Stimulated activated CD8-positive, alpha-beta memory T cell treated with anti-CD3 and anti-CD28 coated beads, Interleukin-4, amount 100 ng/mL, for 1 hour (primary cell): Measurements from ENCODE around the gene PAFAH2.

Experiments
- DNase-seq, 2 donors: peaks; one replicate each; pipeline ENCODE4 v3.0.0-alpha.2; 2020; ENCODE audit warnings: low read depth in 2 of 2, low spot score in 1 of 2

PAFAH2 gene

GRCh38 chr1:26031611-26032220, 33.9 kb upstream of the PAFAH2 start:
- DNase-seq, result no peak

DNA sequence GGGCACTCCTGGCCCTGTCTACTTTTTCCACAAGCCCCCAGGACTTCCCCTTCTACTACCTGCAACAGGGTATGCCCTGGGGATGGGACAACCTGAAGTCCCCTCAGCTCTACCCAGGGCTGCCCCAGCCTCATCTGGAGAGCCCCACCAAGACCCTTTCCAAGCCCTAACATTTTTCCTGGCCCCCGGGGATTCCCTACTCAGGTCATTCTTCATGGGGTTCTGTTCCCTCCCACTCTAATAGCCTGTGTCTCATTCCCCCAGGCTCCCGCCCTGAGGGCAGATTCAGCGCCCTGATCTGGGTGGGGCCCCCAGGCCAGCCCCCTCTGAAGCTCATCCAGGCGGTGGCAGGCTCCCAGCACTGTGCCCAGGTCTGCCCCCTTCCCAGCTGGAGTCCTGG, 33.3 kb upstream of the PAFAH2 start:
- DNase-seq, result no peak

DNA sequence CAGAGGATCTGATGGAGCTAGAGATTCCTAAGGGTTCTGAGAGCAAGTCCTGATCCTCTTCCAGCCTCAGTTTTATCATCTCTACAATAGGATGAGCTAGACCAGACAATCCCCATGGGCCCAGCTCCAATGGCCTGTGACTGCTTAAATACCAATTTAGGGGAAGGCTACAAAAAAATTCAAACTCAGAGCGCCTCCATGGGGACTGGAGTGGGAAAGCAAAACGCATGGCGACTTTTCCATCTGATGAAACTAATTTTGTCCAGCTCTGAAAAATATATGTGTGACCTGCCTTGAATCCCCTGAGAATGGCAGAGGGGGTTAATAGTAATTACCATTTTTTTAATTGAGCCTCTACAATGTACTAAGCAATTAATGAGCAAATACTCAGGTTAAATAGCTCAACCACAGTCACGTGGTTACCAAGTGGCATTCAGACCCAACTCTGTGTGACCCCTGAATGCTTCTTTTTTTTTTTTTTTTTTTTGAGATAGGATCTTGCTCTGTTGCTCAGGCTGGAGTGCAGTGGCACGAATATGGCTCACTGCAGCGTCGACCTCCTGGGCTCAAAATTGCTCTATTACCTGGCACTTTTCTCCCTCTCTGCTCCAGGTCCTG, 32.1 kb upstream of the PAFAH2 start:
- no peak for DNase-seq

- DNase-seq, result no peak
Observed at GRCh38 chr1:26029054-26029863, 31.4 kb upstream of the PAFAH2 start.

GRCh38 chr1:26028490-26028980, 30.7 kb upstream of the PAFAH2 start:
- no peak for DNase-seq

DNA sequence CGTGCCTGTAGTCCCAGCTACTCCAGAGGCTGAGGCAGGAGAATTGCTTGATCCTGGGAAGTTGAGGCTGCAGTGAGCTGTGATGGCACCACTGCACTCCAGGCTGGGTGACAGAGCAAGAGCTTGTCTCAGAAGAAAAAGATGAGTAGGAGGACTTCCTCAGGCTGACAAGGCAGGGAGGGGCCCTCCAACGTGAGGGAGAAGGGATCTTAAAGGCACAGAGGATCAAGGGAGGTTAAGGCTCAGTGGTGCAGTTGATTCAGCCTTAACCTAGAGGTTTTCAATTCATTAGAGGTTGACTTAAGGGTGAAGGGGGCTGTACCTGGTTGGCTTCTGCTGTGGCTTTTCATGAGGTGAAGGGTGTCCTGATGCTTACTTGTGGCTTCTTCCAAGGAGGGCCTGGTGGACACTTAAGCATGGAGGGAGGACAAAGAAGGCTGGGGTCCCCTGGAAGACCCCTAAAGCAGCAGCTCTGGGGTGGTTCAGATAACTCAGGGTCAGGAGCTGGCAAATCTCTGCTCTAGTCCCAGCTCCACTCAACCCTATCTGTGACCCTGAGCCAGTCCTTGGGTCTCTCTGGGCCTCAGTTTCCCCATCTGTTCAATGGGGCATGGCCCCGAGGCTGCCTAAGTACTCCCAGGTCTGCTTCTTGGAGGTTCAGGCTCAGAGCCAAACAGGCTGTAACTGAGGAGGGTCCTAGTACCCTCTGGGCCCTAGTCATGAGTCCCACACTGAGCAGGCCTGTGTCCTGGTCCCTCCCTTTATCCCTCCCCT, 30.0 kb upstream of the PAFAH2 start:
- DNase-seq, result no peak

DNA sequence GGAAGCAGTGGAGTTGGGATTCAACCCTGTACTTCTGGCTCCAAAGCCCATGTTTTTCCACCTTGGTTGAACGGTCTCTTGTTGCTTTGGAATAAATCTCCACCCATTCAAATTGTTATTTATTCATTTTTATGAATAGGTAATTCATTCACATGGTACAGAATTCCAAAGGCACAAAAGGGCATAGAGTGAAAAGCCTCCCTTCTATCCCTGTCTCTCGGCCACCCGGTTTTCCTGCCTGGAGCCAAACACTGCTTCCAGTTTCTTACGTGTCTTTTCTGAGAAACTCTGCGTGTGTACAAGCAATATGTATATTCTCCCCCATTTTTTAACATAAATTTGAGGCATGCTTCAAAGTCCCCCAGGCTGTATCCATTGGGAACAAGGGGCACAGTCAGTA, 27.7 kb upstream of the PAFAH2 start:
- no peak for DNase-seq

DNA sequence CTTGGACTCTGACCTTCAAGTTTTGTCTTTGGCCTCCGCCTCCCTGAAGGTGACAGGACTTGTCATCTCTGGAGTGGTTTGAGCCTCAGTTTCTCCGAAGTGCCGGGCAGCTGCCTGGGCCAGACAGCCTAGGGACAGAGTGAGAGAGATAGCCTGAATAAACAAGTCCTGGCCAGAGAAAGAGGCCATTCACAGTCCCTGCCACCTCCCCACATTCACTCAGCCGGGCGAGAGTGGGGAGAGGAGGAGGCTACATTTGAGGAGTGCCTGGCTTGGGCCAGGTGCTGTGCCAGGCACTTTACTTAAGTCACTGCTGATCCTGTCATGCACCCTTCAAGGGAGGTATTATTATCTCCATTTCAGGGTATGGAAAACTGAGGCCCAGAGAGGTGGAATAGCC, 27.2 kb upstream of the PAFAH2 start:
- no peak for DNase-seq

DNA sequence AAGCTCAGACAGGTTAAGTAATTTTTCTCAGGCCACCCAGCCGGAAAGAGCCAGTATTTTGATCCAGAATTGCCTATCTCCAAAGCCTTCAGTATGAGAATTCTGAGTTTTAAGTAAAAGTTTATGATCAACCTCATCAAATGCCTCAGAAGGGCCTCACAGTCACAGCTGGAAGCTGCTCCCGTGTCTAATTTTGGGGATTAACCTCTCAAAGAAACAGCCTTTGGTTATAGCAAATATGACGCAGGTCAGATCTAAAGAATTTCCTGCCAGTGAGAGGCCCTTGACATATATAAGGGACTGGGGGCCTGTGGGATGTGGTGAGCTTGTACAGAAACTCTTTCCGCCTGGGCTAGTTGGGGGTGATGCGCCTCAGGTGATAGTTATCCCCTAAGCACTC, 26.0 kb upstream of the PAFAH2 start:
- DNase-seq, result no peak

GRCh38 chr1:26023009-26023408, 25.1 kb upstream of the PAFAH2 start:
- DNase-seq, result no peak

- DNase-seq, result no peak
Observed at GRCh38 chr1:26022404-26022779, 24.5 kb upstream of the PAFAH2 start.

DNA sequence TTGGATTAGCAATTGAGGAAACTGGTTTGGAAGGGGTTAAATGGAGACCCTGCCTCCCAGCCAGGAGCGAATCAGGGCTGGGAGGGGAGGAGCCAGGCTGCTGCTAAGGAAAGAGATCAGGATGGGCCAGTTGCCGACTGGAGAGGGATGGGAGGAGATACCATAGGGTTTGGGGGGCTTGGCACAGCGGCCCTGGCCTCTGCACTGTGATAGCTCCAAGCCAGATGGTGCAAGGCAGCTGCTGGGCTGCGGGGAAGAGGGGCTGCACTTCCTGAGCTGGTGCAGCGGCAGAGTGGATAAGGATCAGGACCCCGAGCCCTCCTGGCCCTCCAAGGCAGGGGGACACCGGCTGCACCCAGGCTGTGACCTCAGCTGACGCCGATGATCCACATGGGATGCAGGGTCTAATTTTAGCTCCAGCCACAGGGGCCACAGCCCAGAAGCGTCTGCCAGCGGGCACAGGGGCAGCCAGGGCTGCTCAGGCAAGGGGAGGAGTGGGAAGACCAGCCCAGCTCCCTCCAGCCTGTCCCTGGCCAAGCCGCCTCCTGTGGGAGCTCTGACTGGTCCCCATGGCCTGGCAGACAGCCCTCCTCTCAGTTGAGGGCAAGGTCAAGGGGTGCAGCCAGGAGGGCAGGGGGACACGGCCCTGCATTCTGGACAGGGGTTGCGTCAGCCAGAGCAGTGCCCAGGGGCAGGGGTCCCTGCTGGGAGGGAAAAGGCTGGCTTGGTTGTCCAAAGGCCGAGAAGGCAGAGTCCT, 24.0 kb upstream of the PAFAH2 start, which contains the start of gene EXTL1:
EXTL1 (plus strand) TSS at position 129 of the 757 bp plus-strand sequence. CDS start 872 bp downstream, outside the sequence.
- DNase-seq, result no peak

- no peak for DNase-seq
Observed at GRCh38 chr1:26020941-26021646, 23.2 kb upstream of the PAFAH2 start.

DNA sequence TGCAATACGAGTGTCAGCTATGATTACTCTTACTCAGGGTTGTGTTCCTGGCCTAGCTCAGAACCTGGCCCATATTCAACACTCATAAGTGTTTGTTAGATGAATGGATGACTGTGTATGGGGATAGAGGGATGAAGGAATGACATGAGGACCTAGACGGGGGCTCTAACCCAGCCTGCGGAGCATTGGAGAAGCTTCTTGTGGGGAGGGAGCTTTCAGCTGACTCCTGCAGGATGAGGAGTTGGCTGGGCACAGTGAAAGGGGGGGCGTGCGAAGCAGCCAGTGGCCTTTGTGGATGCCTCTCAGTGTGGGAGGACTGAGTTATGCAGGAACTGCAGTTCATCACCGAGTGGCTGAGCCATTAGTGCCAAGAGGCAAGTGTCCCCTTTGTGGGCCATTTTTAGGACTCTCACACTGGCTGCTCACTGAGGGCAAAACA, 22.5 kb upstream of the PAFAH2 start:
- no peak for DNase-seq

- no peak for DNase-seq
Observed at GRCh38 chr1:26019641-26020315, 21.9 kb upstream of the PAFAH2 start.

- no peak for DNase-seq
Observed at GRCh38 chr1:26017606-26018005, 19.7 kb upstream of the PAFAH2 start.

GRCh38 chr1:26016953-26017545, 19.2 kb upstream of the PAFAH2 start:
- no peak for DNase-seq

GRCh38 chr1:26016258-26016952, 18.5 kb upstream of the PAFAH2 start:
- no peak for DNase-seq
